GM23248 (cell line): ENCODE results near the gene VEGFB. TPM values are rescaled to one million over a fixed set of nuclear protein-coding genes. Genes with fewer than 3 reads are reported as not detected.
A peak's percentile ranks its signal among the peaks of the same experiment; 100 is the strongest.

Experiments
- DNase-seq: peaks from one replicate; pipeline ENCODE4 v3.0.0-alpha.2; 2015
- H2AFZ ChIP-seq: fragments of 200-600 bp; sonication (generic); 2 replicates; pipeline ENCODE4 v1.6.1; 2016; ENCODE audit warnings: antibody characterized with exemption
- H3F3A ChIP-seq: fragments of 200-600 bp; sonication (generic); 2 replicates; pipeline ENCODE4 v1.6.1; 2016; ENCODE audit warnings: mild to moderate bottlenecking, antibody characterized with exemption, mixed run types; ENCODE audit not compliant: insufficient read depth
- H3K27ac ChIP-seq: fragments of 200-600 bp; sonication (generic); 2 replicates; pipeline ENCODE4 v1.5.1; 2016; ENCODE audit warnings: mild to moderate bottlenecking
- H3K27me3 ChIP-seq: fragments of 200-600 bp; sonication (generic); replicated peaks from 2 replicates; pipeline ENCODE4 v1.6.1; 2016; ENCODE audit warnings: mild to moderate bottlenecking; ENCODE audit not compliant: insufficient read depth
- H3K36me3 ChIP-seq: fragments of 200-600 bp; sonication (generic); 2 replicates; pipeline ENCODE4 v1.6.1; 2016; ENCODE audit warnings: low read depth, mild to moderate bottlenecking
- H3K4me1 ChIP-seq: fragments of 200-600 bp; sonication (generic); 2 replicates; pipeline ENCODE4 v1.6.1; 2016; ENCODE audit warnings: mild to moderate bottlenecking; ENCODE audit not compliant: insufficient read depth
- H3K4me2 ChIP-seq: fragments of 200-600 bp; sonication (generic); one replicate; pipeline ENCODE4 v1.6.1; 2016; ENCODE audit warnings: mild to moderate bottlenecking; ENCODE audit not compliant: unreplicated experiment
- H3K4me3 ChIP-seq: fragments of 200-600 bp; sonication (generic); 2 replicates; pipeline ENCODE4 v1.5.1; 2016; ENCODE audit warnings: mild to moderate bottlenecking
- H3K79me2 ChIP-seq: fragments of 200-600 bp; sonication (generic); 2 replicates; pipeline ENCODE4 v1.6.1; 2016; ENCODE audit warnings: mild to moderate bottlenecking; ENCODE audit not compliant: insufficient read depth
- H3K9ac ChIP-seq: fragments of 200-600 bp; sonication (generic); 2 replicates; pipeline ENCODE4 v1.6.1; 2016; ENCODE audit warnings: mild to moderate bottlenecking
- H3K9me2 ChIP-seq: fragments of 200-600 bp; sonication (generic); 2 replicates; pipeline ENCODE4 v1.6.1; 2016; ENCODE audit warnings: mixed run types, mild to moderate bottlenecking, moderate library complexity; ENCODE audit not compliant: insufficient read depth
- H3K9me3 ChIP-seq: fragments of 200-600 bp; sonication (generic); one replicate; pipeline ENCODE4 v1.6.1; 2017; ENCODE audit warnings: low read depth
- H4K20me1 ChIP-seq: fragments of 200-600 bp; sonication (generic); 2 replicates; pipeline ENCODE4 v1.6.0; 2016; ENCODE audit not compliant: insufficient read depth
- EZH2 ChIP-seq: fragments of 200-600 bp; sonication (generic); IDR thresholded peaks from 2 replicates; pipeline ENCODE4 v1.6.1; 2018; ENCODE audit warnings: antibody characterized with exemption, mild to moderate bottlenecking; ENCODE audit not compliant: insufficient read depth, poor library complexity, severe bottlenecking
- EZH2phosphoT487 ChIP-seq: fragments of 200-600 bp; sonication (generic); IDR thresholded peaks from 2 replicates; pipeline ENCODE4 v1.6.1; 2018; ENCODE audit warnings: antibody characterized with exemption, moderate library complexity, mild to moderate bottlenecking, low read depth; ENCODE audit not compliant: insufficient read depth
- WGBS, 2 experiments: methylation state at CpG; one replicate each; pipeline ENCODE4 v1.1.6; 2015 to 2017; ENCODE audit warnings: low lambda C conversion rate in 2 of 2, low coverage in 1 of 2; ENCODE audit errors: missing lambda C conversion rate in 2 of 2; 5-methylcytosine and 5-hydroxymethylcytosine counted together
- in situ Hi-C: fragments of 300-500 bp; cut with MboI; formaldehyde crosslinking; loops from 2 replicates; pipeline ENCODE4 v1.15.0; 2020
- polyA plus RNA-seq: library from polyadenylated mRNA; unstranded; fragments of >200 nt; fragmentation: Nextera tagmentation; extraction: Ambion mirVana; gene quantifications from 2 replicates; pipeline ENCODE4 v1.2.1, GENCODE V29; 2016
- total RNA-seq: library from RNA; depleted of rRNA; stranded (reverse); fragments of >200 nt; shearing (Covaris generic); gene quantifications from 2 replicates; pipeline ENCODE4 v1.2.3, GENCODE V29; 2014

VEGFB gene
- total and polyA plus RNA-seq, 2 experiments from 2014 or later, result 21.6 to 27.8 TPM

DNA sequence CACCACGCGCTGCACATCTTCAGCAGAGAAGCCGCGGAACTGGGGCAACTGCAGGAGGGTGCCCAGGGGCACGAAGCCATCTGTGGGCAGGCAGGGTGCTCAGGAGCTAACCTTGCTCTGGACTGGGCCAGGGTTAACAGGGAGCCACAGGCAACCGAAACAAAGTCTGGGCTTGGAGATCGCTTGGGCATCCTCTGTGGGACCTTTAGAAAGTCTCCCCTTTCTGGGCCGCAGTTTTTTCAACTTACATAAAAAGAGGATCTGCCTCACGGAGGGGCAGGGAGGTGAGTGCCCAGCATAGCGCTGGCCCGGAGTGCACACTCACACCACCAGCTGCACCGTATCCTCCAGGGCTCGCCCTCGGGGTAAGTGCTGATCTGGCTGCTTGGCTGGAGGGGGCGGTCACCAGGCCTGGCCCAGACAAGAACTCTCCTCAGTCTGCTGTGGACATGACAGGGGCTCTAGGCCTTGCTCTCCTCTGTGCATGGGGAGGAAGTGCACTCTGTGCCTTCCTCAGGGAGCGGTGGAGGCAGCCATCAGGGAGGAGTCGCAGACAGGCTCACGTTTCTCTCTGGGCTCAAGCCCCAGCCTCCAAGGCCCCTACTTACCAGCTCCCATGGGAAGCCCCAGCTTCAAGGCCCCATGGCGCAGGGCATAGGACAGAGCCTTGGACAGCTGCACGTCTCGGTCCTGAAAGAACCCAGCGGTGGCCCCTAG lies 9.3 kb upstream of the VEGFB start:
- Histone ChIP-seq H3K4me1 (peaks cover 6% of the 10 kb centered on the region; the same call in 1 of the 2 replicates), H3K4me2 (peak overlapping the region; percentile 82), H3K27me3 (no peaks in the 10 kb centered on the region), H3K9me2 (no peaks in the 10 kb centered on the region), H3F3A (peaks cover 6% of the 10 kb centered on the region; the same call in 1 of the 2 replicates), H2AFZ (no peak overlapping the region), H3K4me3 (peak overlapping the region; percentile 97), H3K9ac (peak overlapping the region; percentile 86), H3K79me2 (peaks cover 36% of the 10 kb centered on the region), H4K20me1 (no peaks in the 10 kb centered on the region), H3K9me3 (no peaks in the 10 kb centered on the region), H3K36me3 (no peaks in the 10 kb centered on the region), H3K27ac (no peak overlapping the region)
- WGBS, 2 experiments, result 61 to 66% methylated on average over 22 of the region's 22 CpGs
- no peak for TF ChIP-seq EZH2phosphoT487
- in situ Hi-C loops, result no loop called here
- DNase-seq, result peak; percentile 32

DNA sequence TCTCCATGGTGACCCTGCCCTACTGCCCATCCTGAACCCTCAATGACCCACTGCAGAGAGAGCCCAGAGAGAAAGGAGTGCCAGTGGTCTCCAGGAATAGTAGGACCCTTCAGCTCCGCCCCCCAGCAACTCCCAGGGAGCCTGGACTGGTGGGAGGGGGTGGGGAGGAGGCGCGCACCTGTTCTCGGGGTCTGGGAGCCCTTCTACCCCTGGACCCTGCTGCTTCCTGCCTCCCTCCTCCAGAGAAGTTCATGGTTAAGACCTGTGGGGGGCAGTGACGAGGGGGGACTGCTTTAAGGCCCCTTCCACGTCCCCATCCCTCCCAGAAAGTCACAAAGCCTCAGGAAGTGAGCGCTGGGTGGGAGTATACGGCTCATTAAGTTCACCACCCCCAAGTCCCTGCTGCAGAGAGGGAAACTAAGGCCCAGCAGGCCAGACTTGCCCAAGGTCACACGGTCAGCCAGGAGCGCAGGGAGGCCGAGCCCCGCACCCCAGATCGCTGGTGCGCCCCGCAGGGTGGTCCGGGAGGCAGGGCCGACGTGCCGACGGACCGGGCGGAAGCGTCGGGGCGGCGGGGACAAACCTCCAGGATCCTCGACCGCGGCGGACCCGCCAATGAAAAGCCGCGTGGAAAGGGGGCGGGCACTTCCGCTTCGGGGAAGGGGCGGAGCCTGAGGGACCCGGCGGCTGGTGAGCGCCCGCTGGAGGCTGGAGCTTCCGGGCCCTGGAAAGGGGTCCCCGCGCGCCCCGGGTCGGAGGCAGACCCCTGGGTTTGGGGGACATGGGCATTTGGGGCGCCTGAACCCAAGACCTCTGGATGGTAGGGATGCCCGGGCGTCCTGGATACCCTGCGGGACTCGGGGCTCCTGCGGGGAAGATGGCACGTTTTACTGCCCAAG lies 8.5 kb upstream of the VEGFB start, which contains the start of the genes NUDT22 and TRPT1:
Gene NUDT22, plus strand, starts transcription at position 667 of the 899 bp plus-strand sequence. CDS start 379 bp downstream, outside the sequence.
Gene TRPT1, minus strand, starts transcription at position 579 of the 899 bp plus-strand sequence. Its CDS starts 326 bp downstream, at position 253.
- WGBS, 2 experiments, result 0 to 1% methylated on average over 38 to 42 of the region's 54 CpGs
- in situ Hi-C loops, result no loop called here

DNA sequence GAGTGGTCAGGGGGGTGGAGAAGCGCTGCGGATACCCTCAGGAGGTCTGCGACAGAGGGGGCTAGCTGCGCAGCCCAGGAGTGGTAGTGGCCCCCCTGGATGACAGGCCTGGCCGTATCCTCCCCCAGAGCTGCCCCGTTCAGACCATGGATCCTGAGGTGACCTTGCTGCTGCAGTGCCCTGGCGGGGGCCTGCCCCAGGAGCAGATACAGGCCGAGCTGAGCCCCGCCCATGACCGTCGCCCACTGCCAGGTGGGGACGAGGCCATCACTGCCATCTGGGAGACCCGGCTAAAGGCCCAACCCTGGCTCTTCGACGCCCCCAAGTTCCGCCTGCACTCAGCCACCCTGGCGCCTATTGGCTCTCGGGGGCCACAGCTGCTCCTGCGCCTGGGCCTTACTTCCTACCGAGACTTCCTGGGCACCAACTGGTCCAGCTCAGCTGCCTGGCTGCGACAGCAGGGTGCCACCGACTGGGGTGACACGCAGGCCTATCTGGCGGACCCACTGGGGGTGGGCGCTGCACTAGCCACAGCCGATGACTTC lies 7.8 kb upstream of the VEGFB start:
- Histone ChIP-seq H3F3A (peaks cover 6% of the 10 kb centered on the region; the same call in 1 of the 2 replicates), H3K9ac (peak overlapping the region; percentile 86), H3K4me3 (peak overlapping the region; percentile 97), H2AFZ (peak overlapping the region; percentile 89), H3K27ac (peak overlapping the region; percentile 46), H3K9me2 (no peaks in the 10 kb centered on the region), H3K9me3 (no peaks in the 10 kb centered on the region), H3K27me3 (no peaks in the 10 kb centered on the region), H3K4me1 (peaks cover 6% of the 10 kb centered on the region; the same call in 1 of the 2 replicates), H4K20me1 (no peaks in the 10 kb centered on the region), H3K4me2 (peak overlapping the region; percentile 82), H3K36me3 (no peaks in the 10 kb centered on the region), H3K79me2 (peaks cover 41% of the 10 kb centered on the region)
- 0 to 9% methylated on average over 11 to 25 of the region's 26 CpGs for WGBS, 2 experiments
- TF ChIP-seq EZH2phosphoT487 (no peak), EZH2 (no peak)
- in situ Hi-C loops, result no loop called here
- peak; percentile 51 for DNase-seq

More for the DNA sequence above, 8.5 kb upstream of the VEGFB start, which contains the start of the genes NUDT22 and TRPT1:
- Histone ChIP-seq H3K27ac (peak within 1 kb of the TSS; percentile 46), H3K79me2 (peaks cover 38% of the 10 kb centered on the region), H2AFZ (peak within 1 kb of the TSS; percentile 89), H3K36me3 (no peaks in the 10 kb centered on the region), H3K4me1 (peaks cover 6% of the 10 kb centered on the region; the same call in 1 of the 2 replicates), H3K9ac (peak within 1 kb of the TSS; percentile 86), H3K4me2 (peak within 1 kb of the TSS; percentile 82), H3F3A (peaks cover 6% of the 10 kb centered on the region; the same call in 1 of the 2 replicates), H3K9me2 (no peaks in the 10 kb centered on the region), H3K9me3 (no peaks in the 10 kb centered on the region), H3K27me3 (no peaks in the 10 kb centered on the region), H4K20me1 (no peaks in the 10 kb centered on the region), H3K4me3 (peak within 1 kb of the TSS; percentile 97)
- DNase-seq, result peak; percentile 93
- TF ChIP-seq EZH2, result no peak
- TF ChIP-seq EZH2phosphoT487, result no peak

DNA sequence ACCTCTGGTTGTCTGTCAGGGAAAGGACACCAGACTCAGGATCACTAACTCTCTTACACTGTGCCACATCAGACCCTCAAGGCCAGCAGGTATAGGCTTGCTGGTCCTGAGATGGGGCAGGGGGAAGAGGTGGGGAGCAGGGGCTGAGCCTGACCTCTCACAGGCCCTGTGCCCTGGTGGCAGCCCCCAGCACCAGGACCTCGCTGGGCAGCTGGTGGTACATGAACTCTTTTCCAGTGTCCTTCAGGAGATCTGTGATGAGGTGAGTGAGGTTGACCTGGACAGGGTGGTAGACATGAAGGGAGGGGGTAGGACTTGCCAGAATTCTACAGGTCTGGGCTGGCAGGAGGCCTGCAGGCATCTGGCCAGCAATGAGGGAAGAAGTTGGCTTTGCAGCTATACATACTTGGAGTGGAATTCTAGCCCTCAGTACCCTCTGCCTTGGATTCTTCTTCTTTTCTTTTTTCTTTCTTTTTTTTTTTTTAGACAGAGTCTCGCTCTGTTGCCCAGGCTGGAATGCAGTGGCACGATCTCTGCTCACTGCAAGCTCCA lies 6.9 kb upstream of the VEGFB start:
- peak overlapping the region; percentile 82 for H3K4me2 ChIP-seq
- H3K9me3 ChIP-seq, result no peaks in the 10 kb centered on the region
- no peak for DNase-seq
- TF ChIP-seq EZH2 (no peak), EZH2phosphoT487 (no peak)
- H3K4me1 ChIP-seq, result peaks cover 6% of the 10 kb centered on the region; the same call in 1 of the 2 replicates
- H3K36me3 ChIP-seq, result no peaks in the 10 kb centered on the region
- 79 to 100% methylated on average over 1 to 3 of the region's 3 CpGs for WGBS, 2 experiments
- H3K4me3 ChIP-seq, result peak overlapping the region; percentile 97
- peak overlapping the region; percentile 86 for H3K9ac ChIP-seq
- no peaks in the 10 kb centered on the region for H3K27me3 ChIP-seq
- no peaks in the 10 kb centered on the region for H3K9me2 ChIP-seq
- H3K27ac ChIP-seq, result no peak overlapping the region
- in situ Hi-C loops, result no loop called here
- H3K79me2 ChIP-seq, result peaks cover 41% of the 10 kb centered on the region
- H2AFZ ChIP-seq, result no peak overlapping the region
- H3F3A ChIP-seq, result peaks cover 6% of the 10 kb centered on the region; the same call in 1 of the 2 replicates
- H4K20me1 ChIP-seq, result no peaks in the 10 kb centered on the region
